NCI-H187 treated with DMSO at 0.1 percent for 48 hours (cell line): ENCODE measurements around the gene MAN1C1.
"Not testable (repeated sequence)": the region's sequence is repeated elsewhere in the genome, so short reads cannot be mapped to it uniquely, and the experiment has no call there.

ENCODE experiments used
- DNase-seq: peaks from one replicate; lab custom pipeline; 2025; lab: John Stamatoyannopoulos, UW

Gene MAN1C1

DNA sequence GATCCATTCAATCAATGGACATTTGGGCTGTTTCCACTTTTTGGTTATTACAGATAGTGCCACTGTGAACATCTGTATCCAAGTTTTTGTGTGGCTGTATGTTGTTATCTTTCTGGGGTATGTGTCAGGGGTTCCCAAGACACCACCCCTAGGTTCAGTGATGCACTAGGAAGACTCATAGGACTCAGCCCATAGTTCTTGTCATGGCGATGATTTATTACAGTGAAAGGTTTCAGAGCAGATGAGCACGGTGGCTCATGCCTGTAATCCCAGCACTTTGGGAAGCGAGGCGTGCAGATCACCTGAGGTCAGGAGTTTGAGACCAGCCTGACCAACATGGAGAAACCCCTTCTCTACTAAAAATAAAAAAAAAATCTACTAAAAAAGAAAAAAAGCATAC is 64.1 kb downstream of the MAN1C1 start:
- DNase-seq, result no peak

DNA sequence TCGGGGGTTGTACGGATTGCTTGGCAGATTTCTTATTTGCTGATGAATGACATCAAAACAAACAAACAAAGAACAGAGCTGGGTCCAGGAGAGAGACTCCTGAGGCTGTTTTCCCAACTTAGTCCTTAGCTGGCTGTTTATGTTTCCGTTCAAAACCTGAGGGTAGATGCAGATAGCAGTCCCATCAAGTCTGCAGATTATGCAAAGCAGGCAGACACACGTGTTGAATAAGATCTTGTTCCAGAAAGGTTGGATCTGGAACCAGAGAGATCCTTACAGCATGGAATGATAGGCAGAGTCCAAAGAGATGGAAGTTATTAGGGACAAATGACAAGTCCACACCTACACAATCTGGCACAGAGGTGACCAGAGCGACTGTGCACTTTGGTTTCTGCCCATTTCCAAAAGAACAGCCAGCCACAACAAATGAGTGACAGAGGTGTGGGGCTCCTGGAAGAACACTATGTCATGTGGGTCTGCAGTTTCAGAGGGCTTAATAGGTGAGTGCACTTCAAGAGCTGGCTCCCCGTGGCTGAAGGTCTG is 65.5 kb downstream of the MAN1C1 start:
- DNase-seq, result no peak

DNA sequence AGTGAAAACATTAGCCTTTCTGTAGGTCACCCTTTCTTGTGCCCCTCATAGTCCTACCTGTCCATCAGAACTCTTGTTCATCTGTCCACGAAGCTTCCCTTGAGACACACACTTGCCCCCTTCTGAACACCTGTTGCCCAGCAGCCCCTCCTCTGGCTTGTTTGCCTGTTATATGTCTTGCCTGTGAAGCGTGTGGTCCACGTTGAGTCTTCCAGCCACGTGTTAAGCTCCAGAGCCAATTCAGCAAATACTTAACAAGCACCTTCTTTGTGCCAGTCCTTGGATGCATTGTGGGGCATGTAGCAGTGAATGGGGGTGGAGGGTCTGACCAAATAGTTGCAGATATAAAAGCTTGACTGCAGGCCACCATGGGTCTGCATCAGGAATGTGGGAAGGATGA is 66.6 kb downstream of the MAN1C1 start:
- no peak for DNase-seq

DNA sequence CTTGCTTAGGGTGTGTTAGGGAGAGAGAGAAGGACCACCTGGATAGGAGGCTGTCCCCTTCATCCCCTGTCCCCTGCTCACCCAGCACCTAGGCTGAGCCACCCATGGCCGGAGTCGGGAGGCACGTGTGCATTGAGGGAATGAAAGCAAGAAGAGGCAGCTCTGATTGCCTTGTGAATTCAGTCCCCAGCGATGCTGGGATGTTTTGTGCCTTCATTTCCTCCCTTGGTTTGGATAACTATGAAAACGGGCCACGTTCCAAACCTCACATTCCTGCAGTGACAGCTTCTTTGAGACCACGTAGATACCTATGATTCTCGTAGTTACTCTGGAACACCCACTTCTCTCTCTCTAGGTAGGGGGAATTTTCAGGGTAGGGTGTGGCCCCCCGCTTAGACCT is 67.1 kb downstream of the MAN1C1 start:
- no peak for DNase-seq

DNA sequence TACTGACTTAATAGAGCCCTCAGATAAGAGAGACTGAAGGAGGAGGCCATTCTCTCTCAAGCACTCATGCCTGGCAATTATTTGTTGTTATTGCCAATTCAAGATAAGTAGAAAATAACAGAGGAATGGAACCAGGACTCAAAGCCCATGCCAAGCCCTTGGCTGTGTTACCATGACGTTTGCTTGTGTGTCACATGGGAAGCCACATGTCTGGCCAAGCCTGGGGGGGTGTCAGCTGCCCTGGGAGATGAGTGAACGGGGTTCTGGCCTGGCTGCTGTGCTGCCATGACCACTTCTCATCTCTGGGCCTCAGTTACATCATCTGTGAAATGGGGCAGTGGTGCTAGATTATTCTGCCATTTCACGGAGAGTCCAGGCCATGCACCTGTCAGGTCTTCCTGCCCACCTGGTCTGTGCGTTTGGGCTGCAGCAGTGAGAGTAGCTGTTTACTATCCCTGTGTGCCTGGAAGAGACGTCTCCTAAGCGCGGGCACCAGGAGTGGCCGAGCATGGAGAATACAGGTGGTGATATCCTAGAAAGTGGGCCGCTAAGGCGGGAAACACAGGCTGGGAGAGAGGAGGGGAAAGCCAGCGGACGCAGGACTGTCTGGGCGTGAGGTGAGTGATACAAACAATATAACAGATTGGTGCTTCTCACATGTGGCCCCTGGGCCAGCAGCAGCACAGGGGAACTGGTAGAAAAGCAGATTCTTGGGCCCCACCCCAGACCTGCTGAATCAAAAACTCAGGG is 67.8 kb downstream of the MAN1C1 start:
- DNase-seq, result no peak

DNA sequence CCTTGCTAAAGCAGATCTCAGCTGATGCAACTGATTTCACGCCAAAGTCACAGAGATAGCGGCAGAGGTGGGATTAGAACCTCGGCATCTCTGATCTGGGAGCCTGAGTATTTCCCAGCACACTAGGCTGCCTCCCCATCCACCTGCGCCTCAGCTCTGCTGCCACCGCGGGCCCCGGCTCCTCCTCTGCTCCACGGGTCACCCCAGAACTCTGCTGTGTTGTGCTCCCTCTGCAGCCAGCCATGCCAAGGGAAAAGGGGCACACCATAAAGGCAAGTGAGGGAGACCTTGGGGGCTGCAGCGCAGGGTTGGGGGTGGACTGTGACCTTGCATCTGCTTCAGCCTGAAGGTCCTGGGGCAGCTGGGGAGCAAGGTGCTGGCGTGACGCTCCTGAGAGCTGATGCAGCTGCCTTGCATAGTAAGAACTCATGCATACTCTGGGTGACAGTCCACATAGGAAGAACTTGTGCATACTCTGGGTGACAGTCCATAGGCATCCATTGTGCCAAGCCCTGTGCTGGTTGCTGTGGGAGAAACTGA is 68.7 kb downstream of the MAN1C1 start:
- no peak for DNase-seq

DNA sequence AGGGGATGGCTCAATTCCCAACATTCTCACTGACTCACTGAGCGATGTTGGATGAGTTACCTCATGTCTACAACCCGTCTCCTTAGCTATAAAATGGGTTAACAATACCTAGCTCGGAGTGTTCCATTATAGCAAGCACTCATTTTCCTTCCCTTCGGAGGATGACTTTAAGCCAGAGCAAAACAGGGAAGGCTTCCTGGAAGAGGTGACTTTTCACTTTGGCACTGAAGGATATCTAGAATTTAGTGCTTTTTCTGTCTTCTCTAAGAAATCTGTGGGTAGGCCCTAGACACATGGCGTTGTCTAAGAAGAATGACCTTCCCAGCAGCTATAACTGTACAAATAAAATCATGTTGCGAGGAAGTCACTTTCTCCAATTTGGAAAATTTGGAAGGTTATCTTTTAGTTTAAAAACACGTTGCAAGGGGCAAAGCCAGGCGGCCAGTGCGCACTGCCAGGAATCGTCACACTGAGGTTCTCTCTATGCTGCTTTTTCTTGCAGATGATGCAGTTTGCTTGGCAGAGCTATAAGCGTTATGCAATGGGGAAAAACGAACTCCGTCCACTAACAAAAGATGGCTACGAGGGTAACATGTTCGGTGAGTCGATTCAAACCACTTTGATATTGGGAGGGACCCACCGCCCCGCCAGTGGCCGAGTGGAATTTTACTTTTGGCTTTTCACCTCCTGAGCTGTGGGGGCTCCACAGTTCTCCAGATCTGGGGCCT is 69.5 kb downstream of the MAN1C1 start:
- DNase-seq, result no peak

DNA sequence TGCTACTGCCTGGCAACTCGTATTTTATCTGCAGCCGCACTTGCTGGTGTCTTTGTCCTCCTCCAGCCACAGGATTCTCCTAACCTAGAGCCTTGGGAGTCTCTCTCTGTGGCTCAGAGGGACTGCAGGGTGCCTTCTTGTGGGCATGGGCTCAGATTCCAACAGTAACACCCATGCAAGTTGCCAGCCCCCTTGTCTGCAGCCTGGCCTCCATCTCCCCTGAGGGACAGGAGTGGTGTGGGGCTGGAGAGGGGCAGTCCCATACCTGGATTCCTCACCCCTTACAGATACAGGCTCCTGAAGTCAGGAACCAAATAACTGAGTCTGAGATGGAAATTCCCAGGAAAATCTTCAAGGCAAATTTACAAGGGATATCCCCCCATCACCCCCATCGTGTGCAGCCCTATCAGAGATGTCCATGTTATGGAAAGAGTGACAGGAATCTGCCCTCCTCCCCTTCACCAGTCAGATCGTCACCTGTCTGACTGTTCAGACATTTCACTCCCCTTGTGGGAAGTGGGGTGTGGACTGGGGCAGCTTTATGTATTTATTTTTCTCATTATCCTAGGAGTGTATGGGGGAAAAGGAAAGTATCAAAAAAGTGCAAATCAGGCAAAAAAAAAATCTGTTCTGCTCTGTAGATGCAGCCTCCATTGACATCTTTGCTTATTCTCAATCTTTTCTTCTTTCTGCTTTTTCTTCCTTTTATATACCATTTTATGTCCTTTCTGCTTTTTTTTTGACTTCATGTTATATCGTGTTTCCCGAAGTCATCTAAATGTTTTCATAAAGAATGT is 70.8 kb downstream of the MAN1C1 start:
- DNase-seq, result no peak

DNA sequence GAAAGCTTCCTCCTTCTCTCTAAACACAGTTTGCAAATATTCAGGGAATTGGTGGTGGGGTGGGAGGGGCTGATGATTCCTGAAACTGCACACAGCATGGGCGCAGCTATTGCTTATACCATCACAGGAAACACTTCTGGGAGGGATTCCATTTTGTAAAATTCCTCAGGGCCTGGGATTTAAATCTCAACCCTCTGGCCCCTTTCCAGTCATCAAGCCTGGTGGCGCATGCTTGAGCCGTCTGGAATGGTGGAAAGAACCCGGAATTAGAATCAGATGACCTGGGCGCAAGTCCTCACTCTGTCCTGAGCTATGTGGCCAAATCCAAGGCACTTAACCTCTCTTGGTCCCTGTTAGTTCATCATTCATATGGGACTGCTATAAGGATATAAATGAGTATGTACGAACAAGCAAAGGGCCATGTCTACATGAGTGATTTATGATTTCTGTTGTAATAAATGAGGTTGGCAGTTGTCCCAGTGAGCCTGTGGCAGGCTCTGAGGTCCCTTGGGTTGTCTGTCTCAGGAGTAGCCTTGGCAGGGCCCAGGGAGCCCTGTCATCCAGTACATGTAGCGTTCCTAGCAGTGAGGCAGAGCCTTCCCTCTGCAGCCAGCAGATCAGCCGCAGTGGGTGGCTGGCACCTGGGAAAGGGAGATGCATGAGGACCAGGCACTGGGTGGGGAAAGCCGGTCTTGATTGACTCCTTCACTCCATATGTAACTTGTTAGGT is 72.0 kb downstream of the MAN1C1 start:
- DNase-seq, result no peak

DNA sequence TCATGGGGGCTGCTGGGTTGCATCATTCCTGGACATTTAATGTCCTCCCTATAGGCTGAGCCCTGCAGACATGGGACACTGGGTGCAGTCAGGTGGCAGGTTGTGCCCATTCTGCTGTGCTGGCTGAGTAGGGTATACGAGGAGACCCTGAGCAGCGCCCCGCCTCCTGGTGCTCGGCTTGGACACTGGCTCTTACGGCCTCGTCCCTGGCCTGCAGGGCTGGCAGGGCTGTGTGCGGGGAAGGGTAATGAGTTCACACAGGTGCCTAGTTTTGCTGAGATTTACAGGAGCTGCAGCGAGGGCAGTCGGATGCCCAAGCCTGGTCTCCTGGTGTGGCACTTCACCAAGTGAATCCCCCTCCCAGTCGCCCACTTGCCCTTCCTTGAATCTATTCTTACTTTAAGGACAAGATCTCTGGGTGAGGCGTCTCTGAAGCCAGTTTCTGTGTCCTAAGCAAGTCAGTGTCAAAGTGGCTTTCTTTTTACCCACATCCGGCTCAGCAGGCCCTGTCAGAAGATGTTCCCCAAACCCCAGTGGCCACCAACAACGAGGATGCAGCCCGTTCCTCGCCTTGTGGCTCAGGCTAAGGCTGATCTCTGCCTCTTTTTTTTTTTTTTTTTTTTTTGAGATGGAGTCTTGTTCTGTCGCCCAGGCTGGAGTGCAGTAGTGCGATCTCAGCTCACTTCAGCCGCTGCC is 73.2 kb downstream of the MAN1C1 start:
- no peak for DNase-seq

DNA sequence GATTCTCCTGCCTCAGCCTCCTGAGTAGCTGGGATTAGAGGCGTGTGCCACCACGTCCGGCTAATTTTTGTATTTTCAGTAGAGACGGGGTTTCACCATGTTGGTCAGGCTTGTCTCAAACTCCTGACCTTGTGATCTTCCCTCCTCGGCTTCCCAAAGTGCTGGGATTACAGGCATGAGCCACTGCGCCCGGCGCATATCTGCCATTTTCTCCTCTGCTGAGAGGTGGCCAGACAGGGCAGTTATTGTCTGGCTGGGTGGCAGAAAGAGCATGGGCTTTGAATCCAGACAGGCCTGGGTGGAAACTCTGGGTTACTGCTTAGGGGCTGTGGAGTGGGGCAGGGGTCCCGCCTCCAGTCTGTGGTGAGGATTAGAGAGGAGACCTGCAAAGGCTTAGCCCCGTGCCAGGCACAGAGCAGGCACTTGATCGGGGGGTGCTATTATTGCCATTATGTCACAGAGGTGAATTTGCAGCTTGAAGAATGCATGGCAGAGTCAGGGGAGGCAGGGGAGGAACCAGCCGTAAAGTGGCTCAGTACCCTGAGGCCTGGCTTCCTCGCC is 73.9 kb downstream of the MAN1C1 start:
- DNase-seq, result no peak

DNA sequence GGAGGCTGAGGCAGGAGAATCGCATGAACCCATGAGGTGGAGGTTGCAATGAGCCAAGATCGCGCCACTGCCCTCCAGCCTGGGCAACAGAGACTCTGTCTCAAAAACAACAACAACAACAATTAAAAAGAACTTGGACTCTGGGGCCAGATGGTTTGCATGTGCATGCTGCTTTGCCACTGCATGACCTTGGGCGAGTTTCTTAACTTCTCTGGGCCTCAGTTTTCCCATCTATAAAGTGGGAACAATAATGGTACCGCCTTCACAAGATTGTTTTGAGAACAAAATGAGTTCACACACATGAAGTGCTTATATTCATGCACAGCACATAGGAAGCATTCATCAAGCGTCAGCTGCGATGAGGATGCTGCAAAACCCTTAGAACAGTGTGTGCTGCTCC is 74.6 kb downstream of the MAN1C1 start:
- DNase-seq, result no peak

DNA sequence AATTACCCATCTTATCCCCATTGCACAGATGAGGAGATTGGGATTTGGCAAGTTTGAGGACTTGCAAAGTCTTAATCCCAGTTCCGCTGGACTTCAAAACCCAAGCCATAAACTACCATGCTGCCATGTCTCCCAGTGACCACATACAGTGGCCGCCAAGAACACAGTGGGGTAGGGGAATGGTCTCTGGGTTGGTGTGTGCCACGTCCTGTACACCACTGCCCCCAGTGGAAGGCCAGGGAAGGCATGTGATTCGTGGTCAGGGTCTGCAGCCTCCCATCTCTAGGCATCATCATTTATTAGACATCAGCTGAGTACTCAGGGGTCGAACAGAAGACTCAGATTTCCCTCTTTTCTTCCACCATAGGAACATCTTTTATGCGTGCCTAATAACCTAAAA is 76.0 kb downstream of the MAN1C1 start:
- DNase-seq, result no peak

DNA sequence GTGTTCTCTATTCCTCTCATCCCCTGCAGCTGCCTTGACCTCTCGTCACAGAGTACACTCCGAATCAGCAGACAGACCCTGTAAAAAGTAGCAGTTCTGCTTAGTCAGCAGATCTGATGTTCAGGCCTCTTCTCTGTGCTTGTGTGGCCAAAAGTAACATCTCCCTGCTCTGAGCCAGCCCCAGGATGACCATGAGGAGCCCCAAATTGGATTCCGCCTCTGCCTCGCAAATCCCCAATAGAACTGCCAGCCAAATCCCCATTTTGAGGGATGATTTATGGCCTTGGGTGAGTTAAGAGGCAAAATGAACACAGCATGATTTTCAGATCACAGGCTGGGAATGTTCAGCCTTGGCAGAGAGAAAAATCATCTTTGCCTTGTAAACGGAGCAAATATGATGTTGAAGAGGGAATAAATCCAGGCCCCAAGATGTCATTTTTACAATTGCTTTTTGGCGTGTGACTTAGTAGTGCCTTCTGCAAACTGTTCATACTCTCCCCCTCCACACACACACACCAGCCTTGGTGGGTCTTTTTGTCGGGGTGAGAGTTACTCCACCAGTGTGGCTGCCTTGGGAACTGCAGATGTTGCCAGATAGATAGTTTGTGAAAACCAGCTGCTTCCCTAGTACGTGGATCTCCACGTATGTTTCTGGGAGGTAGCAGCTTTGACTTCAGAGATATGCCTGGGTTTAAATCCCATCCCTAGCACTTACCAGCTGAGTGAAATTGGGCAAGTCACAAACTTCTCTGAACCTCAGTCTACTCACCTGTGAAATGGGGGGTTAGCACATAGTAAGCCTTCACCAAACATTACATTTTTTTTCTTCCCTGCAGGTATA is 77.8 kb downstream of the MAN1C1 start:
- DNase-seq, result no peak

DNA sequence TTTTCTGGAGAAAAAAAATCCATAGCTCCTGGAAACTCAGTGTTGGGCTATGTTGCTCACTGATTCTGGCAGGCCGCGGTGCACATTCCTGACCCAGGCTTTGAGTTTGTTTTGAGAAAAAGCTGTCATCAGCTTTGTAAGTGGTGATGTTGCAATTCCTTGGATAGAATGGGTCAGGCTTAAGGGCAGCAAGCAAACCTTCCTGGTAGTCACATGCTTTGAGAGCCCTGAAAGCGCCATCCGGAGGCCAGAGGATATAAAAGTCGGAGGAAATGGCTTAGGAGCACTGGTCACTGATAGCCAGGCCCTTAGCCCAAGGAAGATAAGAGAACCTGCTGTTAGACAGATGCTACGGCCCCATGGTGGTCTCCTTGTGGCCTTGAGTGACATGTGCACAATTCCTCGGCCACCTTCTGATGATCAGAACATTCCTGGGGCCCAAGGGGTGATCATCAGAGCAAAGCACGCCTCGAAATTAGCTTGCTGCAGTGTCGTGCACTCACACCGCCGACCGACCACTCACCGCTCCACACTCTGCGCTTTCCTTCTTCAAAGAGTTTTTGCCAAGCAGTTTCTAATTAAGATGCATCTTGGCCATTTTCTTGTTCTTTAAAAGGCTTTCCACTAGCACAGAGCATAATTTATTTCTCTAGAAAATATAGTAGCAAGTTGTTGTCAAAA is 78.6 kb downstream of the MAN1C1 start:
- DNase-seq, result no peak

DNA sequence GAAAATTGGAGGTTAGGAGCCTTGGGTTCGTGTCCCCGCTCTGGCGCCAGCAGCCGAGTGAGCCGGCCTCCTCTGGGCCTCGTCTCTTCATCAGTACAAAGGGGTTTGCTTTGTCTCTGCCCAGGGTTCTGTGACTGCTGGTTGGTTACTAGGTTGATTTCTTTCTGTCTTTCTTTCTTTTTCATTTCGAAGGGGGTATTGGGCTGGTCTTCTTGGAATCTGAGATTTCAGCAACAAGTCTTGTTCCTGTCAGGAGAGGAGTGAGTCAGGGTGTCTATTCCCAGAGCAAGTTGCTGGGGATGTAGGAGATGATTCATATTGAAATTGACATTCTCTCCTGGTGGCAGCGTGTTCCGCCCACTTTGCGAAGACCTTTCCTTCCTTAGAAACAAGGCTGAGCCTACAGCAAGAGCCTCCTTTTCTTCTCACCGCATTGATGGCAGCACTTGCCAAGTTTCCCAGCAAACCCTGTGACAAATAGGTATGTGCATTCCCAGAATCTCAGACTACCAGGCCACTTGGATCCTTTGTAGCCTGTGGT is 79.2 kb downstream of the MAN1C1 start:
- no peak for DNase-seq

DNA sequence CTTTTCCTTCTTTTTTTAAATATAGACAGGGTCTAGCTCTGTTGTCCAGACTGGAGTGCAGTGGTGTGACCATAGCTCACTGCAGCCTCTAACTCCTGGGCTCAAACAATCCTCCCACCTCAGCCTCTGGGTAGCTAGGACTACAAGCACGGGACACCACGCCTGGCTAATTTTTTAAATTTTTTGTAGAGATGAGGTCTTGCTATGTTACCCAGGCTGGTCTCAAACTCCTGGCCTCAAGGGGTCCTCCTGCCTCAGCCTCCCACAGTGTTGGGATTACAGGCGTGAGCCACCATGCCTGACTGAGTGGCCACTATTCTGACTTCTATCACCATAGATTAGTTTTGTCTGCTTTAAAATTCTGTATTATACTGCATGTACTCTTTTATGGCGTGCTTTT is 80.1 kb downstream of the MAN1C1 start:
- DNase-seq, result not testable (repeated sequence)

DNA sequence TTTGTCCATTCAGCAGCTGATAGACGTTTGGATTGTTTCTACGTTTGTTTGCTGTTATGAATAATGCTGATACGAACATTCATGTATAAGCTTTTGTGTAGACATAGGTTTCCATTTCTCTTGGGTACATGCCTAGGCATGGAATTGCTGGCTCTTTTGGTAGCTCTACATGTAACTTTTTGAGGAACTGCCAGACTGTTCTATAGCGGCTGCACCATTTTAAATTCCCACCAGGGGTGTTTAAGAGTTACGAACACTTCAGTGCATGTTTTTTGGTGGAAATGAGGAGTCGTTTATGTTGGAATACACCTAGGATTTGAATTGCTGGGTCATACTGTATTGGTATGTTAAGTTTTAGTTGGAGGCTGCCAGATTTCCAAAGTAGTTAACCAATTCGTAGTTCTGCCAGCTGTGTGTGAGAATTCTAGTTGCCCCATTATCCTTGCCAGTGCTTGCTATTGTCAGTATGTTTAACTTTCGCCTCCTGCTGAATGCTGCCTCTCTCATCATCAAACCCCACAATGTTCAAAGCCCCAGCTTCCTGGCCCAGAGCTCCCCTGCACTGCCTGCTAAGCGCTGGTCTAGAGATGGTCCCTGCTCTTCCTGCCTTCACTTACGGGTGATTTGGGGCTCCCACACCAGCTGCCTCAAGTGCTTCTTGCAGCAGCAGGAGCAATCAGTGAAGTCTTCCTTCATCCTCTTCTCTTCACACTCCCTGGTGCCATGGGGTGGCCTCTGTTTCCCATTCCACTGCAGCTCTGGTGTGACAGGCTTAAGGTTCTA is 81.0 kb downstream of the MAN1C1 start:
- no peak for DNase-seq
